SK-N-SH (cell line): ENCODE data around the gene HPCAL1.

Experiments
- CTCF ChIP-seq: fragments of 200-600 bp; sonication (generic); IDR thresholded peaks from 2 replicates; pipeline ENCODE4 v1.6.1; 2017; ENCODE audit warnings: antibody characterized with exemption, mild to moderate bottlenecking, moderate library complexity
- EZH2phosphoT487 ChIP-seq: fragments of 200-600 bp; sonication (generic); IDR thresholded peaks from 2 replicates; pipeline ENCODE4 v1.6.1; 2017; ENCODE audit warnings: low read depth, mixed run types, mild to moderate bottlenecking, antibody characterized with exemption, moderate library complexity, borderline replicate concordance
- JUND ChIP-seq: IDR thresholded peaks from 2 replicates; pipeline ENCODE4 v1.4.0; 2012
- MAX ChIP-seq: IDR thresholded peaks from 2 replicates; pipeline ENCODE4 v1.4.0; 2012; ENCODE audit warnings: low read depth
- MXI1 ChIP-seq: IDR thresholded peaks from 2 replicates; pipeline ENCODE4 v1.6.1; 2012; ENCODE audit warnings: mild to moderate bottlenecking, low read depth, low read length, improper control_type of control experiment
- NFIC ChIP-seq: IDR thresholded peaks from 2 replicates; pipeline ENCODE4 v1.4.0; 2012; ENCODE audit warnings: borderline replicate concordance
- RAD21 ChIP-seq: IDR thresholded peaks from 2 replicates; pipeline ENCODE4 v1.6.1; 2012; ENCODE audit warnings: mild to moderate bottlenecking, low read length
- REST ChIP-seq: IDR thresholded peaks from 2 replicates; pipeline ENCODE4 v1.6.1; 2012; ENCODE audit warnings: mild to moderate bottlenecking, low read depth, low read length, moderate library complexity
- RFX5 ChIP-seq: IDR thresholded peaks from 2 replicates; pipeline ENCODE4 v1.6.1; 2012; ENCODE audit warnings: mild to moderate bottlenecking, improper control_type of control experiment, low read length
- SIN3A ChIP-seq: IDR thresholded peaks from 2 replicates; pipeline ENCODE4 v1.6.1; 2012; ENCODE audit warnings: low read depth, mild to moderate bottlenecking, low read length, moderate library complexity, borderline replicate concordance
- SMC3 ChIP-seq: IDR thresholded peaks from 2 replicates; pipeline ENCODE4 v1.6.1; 2012; ENCODE audit warnings: low read depth, low read length, improper control_type of control experiment
- TCF12 ChIP-seq: IDR thresholded peaks from 2 replicates; pipeline ENCODE4 v1.4.0; 2012
- YY1 ChIP-seq: IDR thresholded peaks from 2 replicates; pipeline ENCODE4 v1.4.0; 2012; ENCODE audit warnings: low read depth, mild to moderate bottlenecking

- TF ChIP-seq CTCF (no peak), TCF12 (no peak), MAX (no peak), EZH2phosphoT487 (no peak), RAD21 (no peak), SMC3 (no peak), MXI1 (no peak), SIN3A (no peak), REST (no peak), RFX5 (no peak), NFIC (no peak), JUND (no peak), YY1 (no peak)
These were observed 36.5 kb upstream of the HPCAL1 start for GRCh38 chr2:10266133-10266620.
